AG10803 (cell line): Measurements from ENCODE around the gene PLA2G4B.

ENCODE experiments used
- DNase-seq: peaks from one replicate; pipeline ENCODE4 v3.0.0; 2010; ENCODE audit warnings: low read depth
- H3K4me3 ChIP-seq: 2 replicates; pipeline ENCODE4 v1.5.1; 2011; ENCODE audit warnings: mild to moderate bottlenecking, low read length, control low read depth
- TF ChIP-seq, protein P1 (sequence below): conservative IDR thresholded peaks from 2 replicates; pipeline ENCODE4 v1.5.1; 2011; ENCODE audit warnings: mild to moderate bottlenecking, low read length, control low read depth, inconsistent platforms

The PLA2G4B gene, protein sequence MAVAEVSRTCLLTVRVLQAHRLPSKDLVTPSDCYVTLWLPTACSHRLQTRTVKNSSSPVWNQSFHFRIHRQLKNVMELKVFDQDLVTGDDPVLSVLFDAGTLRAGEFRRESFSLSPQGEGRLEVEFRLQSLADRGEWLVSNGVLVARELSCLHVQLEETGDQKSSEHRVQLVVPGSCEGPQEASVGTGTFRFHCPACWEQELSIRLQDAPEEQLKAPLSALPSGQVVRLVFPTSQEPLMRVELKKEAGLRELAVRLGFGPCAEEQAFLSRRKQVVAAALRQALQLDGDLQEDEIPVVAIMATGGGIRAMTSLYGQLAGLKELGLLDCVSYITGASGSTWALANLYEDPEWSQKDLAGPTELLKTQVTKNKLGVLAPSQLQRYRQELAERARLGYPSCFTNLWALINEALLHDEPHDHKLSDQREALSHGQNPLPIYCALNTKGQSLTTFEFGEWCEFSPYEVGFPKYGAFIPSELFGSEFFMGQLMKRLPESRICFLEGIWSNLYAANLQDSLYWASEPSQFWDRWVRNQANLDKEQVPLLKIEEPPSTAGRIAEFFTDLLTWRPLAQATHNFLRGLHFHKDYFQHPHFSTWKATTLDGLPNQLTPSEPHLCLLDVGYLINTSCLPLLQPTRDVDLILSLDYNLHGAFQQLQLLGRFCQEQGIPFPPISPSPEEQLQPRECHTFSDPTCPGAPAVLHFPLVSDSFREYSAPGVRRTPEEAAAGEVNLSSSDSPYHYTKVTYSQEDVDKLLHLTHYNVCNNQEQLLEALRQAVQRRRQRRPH

DNA sequence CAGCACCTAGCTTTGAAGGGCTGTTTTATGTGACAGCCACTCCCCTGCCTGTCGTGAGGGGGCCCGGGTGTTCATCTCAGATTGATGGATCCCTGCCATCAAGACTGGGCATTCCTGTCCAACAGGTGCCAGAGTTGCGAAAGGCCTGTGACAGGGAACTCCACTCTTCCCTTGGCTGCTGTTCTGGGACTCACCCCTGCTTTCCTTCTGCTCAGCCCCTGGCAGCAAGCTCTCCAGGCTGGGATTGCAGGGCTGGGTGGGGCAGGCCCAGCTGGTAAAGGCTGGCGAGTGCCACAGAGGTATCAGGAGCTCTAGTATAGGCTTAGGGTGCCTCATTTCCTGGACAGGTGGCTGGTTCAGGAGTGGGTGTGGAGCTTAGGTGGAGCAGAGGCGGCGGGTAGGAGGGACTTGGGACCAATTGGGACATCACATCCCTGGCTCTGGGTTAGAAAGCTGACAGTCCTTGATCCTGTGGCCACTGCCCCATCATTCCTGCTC is at the start of gene PLA2G4B:
Gene PLA2G4B (plus strand): TSS at position 448 of the 498 bp plus-strand sequence. CDS start 67 bp downstream, outside the sequence.
- no peak within 1 kb of the TSS for H3K4me3 ChIP-seq
- TF ChIP-seq, protein P1, sequence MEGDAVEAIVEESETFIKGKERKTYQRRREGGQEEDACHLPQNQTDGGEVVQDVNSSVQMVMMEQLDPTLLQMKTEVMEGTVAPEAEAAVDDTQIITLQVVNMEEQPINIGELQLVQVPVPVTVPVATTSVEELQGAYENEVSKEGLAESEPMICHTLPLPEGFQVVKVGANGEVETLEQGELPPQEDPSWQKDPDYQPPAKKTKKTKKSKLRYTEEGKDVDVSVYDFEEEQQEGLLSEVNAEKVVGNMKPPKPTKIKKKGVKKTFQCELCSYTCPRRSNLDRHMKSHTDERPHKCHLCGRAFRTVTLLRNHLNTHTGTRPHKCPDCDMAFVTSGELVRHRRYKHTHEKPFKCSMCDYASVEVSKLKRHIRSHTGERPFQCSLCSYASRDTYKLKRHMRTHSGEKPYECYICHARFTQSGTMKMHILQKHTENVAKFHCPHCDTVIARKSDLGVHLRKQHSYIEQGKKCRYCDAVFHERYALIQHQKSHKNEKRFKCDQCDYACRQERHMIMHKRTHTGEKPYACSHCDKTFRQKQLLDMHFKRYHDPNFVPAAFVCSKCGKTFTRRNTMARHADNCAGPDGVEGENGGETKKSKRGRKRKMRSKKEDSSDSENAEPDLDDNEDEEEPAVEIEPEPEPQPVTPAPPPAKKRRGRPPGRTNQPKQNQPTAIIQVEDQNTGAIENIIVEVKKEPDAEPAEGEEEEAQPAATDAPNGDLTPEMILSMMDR = no peak
- no peak for DNase-seq

DNA sequence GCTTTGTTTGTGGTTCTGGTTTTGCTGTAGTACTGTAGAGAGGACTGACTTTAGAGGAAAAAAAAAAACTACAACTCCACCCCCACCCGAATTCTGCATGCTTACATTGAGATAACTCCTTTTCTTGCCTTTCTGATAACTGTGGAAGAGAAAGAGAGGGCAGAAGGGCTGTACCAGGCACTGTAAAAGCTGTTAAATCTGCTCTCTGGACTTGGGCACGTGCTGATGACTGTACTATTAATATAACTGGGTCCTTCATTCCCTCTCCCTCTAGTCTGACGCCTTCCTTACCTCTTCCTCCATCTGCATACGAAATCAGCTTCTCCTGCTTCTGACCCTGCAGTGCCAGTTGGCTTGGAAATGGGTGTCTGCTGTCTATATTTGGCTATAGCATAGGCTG is 49.4 kb upstream of the PLA2G4B start:
- DNase-seq = no peak
- H3K4me3 ChIP-seq = no peak overlapping the region
- TF ChIP-seq, protein P1 = no peak

- no peak for DNase-seq
These were observed 49.0 kb upstream of the PLA2G4B start for GRCh38 chr15:41789662-41790061.

GRCh38 chr15:41790169-41790568 is 48.5 kb upstream of the PLA2G4B start:
- TF ChIP-seq, protein P1 = no peak
- no peak for DNase-seq
- no peak overlapping the region for H3K4me3 ChIP-seq

More at GRCh38 chr15:41789662-41790061, 49.0 kb upstream of the PLA2G4B start:
- TF ChIP-seq, protein P1 = no peak
- H3K4me3 ChIP-seq = no peak overlapping the region

DNA sequence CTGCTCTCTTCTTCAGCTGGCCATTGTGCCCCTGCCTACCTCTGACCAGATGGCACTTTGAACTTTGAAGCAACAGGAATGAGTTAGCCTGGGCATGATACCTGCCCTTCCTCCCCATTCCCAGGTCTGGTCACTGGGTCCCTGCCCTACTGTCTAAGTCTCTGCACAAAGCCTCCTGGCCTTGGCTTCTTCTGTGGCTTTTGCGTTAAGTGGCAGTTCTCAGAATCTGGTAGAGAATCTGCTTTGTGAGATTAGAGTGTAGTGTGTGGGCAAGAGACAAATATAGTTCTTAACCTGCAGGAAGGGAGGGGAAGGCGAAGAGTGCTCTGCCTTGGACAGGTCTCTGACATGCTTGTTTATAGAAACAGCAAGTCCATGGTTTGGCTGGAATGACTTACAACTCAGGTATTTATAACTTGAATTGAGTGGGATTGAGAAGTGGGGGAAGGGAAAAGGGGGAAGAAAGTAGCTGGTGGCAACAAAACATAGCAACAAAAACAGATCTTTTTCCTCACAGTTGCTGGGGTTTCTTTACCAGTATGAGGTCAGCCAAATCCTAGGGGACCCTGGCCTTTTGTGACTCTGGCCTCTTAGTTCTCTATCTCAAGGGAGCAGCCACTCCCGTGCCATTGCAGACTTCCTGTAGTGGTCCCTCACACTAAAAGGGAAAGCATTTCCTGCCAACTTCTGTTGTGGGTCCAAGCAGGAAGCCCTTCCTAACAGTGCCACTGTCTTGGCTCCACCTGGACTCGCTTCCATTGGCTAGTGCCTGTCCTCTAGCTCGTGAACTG is 47.7 kb upstream of the PLA2G4B start:
- H3K4me3 ChIP-seq = no peak overlapping the region
- peak; percentile 76 for DNase-seq
- TF ChIP-seq, protein P1 = no peak

DNA sequence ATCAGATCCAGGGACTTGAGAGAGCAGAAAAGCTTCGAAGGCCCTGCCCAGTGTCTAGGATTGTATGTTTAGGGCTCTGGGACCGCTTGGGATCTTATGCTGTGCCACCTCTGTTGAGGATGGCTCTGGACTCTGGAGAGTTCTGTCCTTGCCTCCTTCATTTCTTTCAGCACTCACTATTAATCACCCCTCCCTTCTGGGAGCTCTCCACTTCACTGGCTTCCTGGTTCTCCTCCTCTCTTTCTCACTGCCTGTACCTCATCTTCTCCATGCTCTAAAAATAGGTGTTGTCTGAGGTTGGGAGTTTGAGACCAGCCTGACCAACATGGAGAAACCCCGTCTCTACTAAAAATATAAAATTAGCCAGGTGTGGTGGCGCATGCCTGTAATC is 47.1 kb upstream of the PLA2G4B start:
- DNase-seq = no peak
- TF ChIP-seq, protein P1 = no peak
- H3K4me3 ChIP-seq = no peak overlapping the region
